HG02981 (cell line): Measurements from ENCODE around the gene HSBP1L1.

ENCODE experiments used
- ATAC-seq: cut with Tn5 transposase; IDR thresholded peaks from one replicate; pipeline ENCODE4 v1.9.1; 2021; ENCODE audit warnings: mild to moderate bottlenecking, moderate library complexity; ENCODE audit not compliant: unreplicated experiment

The HSBP1L1 gene

DNA sequence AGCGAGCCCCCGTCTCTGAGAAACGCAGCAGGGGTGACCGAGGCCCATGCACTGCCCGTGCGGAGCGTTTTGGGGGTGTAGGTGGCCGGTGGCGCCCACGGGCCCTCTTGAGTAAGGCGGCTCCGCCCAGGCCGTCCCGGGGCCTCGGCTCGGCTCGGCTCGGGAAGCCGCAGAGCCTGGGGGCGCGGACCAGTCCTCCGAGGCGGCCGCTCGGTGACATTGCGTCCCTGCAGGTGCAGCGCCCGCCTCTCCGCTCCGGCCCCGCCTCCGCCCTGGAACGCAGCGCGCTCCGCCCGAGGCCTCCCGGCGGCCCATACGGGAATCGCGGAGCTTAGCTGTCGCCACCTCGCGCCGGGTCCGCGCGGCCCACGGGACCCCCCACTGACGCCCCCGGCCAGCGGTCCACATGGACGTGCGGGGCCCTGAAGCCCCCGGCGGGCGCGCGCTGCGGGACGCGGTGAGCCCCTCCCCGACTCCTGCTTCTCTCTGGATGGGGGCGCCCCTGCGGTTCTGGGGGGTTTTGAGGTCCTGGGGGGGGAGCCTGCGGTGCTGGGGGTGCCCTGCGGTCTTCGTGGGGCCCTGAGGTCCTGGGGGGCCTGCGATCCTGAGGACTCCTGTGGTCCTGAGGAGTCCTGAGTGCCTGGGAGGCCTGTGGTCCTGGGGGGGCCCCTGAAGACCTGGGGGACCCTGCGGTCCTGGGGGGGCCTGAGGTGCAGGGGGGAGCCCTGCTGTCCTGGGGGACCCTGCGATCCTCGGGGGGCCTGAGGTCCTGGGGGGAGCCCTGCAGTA is at the start of gene HSBP1L1:
Gene HSBP1L1 (plus strand): TSS at position 314 of the 789 bp plus-strand sequence. CDS start 93 bp downstream, at position 407.
- ATAC-seq, result peak; percentile 67

DNA sequence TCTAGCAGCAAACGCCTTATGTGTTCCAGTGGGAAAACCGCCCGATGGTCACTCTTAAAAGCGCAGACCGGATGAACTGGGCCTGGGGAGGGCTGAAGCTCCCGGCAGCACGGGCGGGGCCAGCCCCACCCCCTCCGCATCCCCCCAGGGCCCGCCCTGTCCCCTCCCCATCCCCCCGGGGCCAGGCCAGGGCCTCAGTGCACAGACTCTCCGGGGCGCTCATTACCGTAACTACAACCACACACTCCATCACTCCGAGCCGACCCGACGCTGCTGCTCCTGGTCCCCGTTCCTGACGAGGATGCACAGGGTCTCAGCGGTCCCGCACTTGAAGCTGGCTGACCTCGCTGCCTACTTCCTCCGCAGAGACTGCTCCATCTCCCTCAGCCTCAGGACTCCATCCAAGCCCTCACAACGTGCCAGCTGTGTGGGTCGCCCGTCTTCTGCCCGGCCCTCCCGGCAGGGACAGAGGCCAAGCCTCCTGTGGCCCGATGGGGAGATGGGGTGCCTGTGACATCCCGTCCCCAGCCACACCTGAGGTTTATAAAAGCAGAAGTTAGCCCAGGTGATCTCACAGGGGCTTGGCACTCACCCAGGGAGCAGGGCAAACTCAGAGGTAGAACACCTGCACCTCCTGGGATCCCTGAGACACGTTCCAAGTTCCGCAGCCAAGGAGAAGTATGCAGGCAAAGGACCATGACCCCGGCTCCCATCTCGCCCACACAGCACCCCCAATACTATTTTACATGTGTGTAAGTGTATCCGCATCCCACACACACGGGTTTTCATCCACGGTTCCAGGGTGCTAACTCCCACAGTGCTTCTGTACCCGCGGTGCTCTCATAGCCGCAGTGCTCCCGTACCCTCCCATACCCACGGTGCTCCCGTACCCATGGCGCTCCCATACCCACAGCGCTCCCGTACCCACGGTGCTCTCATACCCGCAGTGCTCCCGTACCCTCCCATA is 49.0 kb upstream of the HSBP1L1 start:
- ATAC-seq, result no peak

DNA sequence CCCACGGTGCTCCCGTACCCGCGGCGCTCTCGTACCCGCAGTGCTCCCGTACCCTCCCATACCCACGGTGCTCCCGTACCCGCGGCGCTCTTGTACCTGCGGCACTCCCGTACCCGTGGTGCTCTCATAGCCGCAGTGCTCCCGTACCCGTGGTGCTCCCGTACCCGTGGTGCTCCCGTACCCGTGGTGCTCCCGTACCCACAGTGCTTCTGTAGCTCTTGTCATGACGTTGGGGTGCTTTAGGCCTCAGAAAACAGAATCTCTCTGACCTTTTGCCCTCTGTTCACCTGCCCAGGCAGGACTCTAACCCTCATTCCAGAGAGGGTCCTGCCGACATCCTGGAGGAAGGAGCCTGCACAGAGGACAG is 48.3 kb upstream of the HSBP1L1 start:
- ATAC-seq, result no peak

DNA sequence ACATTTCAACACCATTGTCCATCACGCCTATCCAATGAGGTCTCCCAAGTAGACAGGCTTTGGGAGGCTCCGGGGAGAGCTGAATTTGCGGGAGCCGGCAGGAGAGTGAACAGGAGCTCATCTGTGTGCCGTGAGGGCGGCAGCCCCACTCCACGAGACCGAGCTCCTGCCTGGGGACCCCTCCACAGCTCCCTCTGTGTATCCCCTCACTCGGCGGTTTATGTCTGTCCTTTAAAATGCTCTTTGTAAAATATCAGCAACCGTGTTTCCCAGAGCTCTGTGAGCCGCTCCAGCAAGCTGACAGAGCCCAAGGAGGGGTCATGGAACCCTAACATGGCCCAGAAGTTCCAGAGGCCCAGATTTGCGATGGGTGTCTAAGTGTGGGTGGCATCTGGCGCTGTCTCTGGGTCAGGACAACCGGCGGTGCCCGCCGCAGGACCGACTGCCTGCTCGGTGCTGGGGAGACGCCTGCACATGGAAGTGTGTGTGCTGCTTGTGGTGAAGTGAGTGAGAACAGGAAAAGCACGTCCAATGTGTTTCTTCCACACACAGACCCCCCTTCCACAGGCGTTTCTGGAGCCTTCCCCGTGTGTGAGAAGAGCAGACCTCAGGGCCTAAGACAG is 47.8 kb upstream of the HSBP1L1 start:
- ATAC-seq, result no peak

DNA sequence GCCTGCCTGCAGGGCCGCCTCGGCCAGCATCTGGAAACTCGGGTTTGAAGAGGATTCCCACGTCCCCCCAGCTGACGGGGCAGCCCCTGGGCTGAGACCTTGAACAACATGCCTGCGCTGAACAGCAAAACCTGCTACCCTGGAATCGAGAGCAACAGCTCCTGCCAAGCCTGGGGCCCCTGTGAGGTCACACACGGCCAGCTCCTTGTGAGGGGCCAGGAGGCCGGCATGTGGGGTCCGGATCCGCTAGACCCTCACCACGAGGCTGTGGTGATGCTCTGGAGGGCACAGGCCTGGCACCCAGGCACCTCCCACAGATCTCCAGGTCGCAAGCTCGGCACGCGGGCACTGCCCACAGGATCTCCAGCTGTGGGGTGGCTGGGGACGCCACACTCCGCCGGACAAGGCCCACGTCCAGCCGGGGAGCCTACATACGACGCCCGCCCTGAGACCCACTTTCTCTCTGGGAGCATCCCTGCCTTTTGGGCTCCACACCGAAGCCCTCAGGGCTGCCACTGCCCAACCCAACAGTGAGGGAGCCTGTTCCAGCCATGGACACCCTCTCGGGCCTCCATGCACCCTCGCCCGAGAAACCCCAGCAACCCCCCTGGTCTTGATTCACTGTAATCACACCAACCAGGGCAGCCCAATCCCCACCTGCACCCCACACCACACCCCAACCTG is 47.1 kb upstream of the HSBP1L1 start:
- no peak for ATAC-seq

DNA sequence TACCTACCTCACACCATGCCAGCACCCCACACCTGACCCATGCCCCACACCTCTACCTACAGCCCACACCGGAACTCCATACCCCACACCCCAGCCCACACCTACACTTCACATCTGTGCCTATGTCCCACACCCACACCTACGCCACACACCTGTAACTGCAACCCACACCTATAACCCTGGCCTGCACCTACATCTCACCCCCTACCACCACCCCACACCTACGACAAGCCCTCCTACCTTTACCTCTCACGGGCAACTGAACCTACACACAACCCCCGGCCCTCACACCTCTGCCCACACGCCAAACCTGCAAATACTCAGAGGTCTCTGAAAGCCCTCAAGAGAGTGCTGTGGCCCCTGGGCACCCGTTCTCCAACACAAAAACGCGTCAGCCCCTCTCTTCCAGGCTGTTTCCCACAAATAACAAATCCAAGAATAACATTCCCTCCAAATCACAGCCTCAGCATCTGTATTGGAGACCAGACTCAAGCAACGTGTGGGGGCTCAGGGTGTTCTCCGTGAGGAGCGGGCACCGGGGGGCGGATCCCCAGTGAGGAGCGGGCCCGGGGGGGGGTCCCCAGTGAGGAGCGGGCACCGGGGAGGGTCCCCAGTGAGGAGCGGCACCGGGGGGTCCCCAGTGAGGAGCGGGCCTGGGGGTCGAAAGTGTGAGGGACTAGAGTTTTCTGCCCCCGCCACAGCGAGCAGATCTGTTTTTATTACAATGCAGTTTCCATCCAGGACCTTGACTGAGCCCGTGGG is 46.4 kb upstream of the HSBP1L1 start:
- no peak for ATAC-seq

DNA sequence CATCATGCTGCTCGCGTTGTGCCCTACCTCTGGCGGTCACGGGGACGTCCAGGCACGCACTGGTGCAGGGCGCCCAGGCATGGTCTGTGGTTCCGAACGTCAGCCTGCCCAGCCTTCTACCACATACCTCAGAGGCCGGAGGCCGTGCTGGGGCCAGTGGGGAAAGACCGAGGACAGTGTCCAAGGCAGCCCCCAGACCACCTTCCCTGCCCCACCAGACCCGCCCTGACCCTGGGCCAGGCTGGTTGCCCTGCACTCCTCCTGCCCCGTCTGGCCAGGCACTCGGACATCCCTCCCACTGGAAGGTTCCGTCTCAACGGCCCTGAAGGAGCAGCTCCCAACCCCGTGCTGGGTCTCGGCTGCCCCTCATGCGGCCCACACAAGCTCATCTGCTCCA is 45.8 kb upstream of the HSBP1L1 start:
- ATAC-seq, result no peak

DNA sequence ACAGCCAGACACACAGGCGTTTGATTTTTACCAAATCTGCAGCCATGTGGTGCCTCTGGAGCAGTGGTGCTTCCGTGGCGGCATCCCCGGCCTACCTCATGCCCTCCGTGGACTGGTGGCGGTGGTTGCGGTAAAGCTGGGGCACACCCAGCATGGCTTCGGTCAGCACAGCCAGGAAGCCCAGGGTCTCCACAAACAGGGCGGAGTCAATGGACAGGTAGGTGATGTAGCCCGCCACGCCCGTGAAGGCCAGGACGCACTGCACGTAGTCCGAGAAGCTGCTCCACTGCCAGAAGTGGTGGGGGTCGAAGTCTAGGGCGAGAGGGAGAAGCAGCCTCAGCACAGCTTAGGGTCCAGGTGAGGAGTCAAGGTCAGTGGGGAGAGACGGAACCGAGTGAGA is 45.4 kb upstream of the HSBP1L1 start:
- ATAC-seq, result no peak

DNA sequence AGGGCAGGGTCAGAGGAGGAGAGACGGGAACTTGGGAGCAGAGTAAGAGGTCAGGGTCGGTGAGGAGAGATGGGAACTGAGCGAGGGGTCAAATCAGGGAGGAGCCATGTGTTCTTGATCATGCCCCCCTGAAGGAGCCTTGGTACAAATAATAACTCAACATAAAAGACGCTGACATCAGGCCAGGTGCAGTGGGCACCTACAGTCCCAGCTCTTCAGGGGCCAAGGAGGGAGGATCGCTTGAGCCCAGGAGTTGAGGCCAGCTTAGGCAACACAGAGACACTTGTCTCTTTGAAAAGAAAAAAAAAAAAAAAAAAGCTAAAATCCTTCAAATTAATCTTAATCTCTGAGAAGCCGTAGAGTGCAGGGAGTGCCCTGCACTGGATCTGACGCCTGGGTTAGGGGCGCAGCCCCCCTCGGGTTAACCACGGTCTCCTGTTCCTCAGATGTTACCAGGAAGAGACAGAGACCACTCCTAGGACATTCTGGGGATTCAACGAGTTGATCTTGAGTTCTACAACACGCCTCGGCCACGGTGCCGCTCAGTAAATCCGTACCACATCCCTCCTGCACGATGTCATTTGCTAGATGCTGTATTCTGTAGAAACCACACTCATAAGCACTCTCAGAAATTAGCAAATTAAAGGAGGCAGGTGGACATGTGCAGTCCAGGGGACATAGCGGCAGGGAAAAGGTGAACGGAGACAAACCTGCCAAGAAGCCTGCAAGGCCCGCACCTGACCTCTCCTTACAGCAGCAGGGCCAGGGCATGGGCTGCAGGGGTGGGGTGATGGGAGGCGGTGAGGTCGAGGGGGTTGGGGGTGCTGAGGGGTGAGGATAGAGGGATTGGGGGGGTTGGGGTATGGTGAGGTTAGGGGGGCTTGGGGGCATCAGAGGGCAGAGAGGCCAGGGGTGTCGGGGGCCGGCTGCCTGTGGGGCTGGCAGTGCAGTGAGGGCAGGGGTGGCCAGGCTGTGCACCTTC is 42.2 kb upstream of the HSBP1L1 start:
- no peak for ATAC-seq

DNA sequence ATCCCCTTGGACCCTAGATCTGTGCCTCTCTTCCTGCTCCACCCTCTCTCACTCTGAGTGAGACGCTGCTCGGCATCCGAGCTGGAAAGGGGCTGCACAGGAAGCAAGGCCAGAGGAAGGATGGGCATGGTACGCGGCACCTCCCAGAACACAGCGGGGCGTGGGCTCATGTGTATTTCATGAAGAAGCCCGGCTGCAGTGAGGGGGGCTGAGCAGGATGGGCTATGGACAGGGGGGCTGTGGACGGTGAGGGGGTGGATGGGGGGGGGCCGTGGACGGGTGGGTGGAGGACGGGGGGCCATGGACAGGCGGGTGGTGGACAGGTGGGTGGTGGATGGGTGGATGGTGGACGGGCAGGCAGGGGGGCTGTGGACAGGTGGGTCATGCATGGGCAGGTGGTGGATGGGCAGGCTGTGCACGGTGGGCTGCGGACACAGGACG is 41.5 kb upstream of the HSBP1L1 start:
- ATAC-seq, result no peak

DNA sequence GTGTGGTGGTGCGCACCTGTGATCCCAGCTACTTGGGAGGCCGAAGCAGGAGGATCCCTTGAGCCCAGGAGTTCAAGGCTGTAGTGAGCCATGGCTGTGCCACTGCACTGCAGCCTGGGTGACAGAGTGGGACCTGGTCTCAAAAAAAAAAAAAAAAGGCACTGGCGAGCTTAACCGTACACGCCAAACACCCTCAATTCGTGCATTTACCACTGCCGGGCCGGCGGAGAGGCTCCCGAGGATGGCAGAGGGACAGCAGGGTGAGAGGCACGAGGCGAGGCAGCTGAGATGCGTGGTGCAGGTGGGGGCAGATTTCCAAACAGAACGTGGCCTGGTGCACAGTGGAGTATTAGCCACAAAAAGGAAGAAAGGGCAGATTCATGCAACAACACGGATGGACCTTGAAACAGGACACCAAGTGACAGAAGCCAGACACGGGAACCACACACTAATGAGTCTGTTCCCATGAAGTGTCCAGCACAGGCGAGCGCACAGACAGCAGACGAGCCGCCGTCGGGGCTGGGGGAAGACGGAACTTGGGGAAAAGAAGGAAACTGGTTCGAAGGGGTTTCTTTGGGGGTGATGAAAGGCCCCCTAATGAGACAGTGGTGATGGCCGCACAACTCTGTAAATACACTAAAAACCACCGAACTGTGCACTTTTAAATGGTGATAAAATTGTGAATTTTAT is 40.4 kb upstream of the HSBP1L1 start:
- ATAC-seq, result no peak

DNA sequence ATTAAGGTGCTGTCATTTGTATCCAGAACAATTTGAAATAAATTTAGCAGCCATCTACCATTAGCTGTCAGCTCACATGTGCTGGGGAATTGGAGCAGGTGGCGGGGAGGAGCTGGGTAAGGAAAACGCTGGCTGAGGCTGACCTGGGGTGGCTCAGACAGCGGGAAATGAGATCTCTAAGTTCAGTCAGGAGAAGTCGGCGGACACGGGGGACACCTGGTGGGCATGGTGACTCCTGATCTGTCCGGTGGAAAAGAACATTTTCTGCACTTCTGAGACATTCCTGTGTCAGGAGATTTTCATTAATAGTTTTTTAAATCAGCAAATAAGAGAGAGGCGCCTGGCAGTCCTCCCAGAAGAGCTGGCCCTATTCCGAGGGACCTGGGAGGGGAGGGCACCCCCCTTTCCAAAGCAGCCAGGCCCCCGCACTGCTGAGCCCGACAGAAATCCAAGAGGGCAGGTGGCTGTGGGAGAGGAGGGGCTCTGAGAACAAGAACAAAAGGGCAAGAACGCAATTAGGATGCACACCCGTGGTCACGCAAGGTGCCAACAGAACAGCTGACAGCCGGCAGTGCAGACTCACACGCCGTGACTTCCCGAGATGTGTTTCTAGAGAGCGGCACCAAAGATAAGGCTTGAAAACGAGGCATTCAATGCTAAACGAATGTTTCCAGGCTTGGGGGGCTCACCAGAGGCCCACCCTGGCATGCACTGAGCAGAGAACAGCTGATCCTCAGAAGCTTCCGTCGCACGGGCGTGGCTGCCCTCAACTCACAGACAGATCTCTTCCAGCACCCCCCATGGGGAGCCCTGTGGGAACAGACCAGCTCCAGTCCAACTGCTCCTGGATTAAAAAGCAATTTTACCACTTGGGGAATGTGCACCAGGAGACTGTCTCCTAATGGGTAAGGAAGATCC is 39.4 kb upstream of the HSBP1L1 start:
- no peak for ATAC-seq

DNA sequence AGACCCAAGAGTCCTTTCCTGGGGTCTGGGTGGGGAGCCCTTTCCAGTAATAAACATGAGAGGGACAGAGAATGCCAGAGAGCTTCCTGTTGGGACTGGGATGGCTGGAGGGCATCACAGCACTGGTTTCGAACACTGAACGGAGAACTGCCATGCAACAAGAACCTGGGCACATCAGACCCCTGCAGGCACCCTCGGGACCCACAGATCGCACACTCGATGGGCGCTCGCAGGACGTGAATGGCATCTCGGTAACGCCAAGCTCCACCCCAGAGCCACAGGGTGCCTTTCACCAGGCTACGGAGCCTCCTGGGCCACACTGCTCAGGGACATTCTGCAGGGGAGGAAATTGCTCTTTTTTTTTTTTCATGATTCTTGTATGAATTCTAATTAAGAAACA is 38.1 kb upstream of the HSBP1L1 start:
- ATAC-seq, result no peak

DNA sequence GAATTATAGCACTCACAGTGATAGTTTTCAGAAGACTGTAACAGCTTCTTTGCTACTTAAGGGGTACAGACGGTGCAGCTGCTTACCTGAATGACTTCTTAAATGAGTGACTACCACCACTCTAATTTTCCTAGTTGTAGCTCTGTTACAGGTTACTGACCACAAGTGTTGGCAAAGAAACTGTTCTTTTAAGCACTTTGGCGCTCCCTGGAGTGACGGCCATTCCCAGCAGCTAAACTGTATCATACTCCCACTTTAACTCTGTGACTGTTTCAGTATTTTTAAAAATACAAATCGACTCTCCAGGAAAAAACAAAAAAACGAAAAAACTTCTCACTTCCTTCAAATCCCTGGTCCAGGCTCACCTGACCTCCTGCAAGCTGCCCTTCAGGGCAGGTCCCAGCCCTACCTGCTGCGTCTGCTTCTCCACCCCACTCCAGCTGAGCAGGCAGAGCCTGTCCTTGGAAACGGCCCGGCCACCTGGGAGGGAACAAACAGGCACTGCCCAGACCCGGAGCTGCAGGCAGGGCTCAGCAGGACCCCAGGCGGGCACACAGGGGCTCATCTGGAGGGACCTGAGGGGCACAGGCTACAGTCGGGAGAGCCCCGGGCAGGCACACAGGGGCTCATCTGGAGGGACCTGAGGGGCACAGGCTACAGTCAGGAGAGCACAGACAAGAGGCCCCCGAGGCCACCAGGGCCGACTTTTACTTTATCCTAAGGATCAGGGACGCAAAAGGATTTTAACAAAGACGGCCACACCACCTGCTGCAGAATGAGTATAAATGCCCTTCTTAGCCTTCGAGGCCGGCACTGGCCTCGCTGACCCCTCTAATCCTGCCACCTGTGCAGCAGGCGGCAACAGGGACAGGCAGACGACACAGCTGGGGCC is 37.5 kb upstream of the HSBP1L1 start:
- ATAC-seq, result no peak

DNA sequence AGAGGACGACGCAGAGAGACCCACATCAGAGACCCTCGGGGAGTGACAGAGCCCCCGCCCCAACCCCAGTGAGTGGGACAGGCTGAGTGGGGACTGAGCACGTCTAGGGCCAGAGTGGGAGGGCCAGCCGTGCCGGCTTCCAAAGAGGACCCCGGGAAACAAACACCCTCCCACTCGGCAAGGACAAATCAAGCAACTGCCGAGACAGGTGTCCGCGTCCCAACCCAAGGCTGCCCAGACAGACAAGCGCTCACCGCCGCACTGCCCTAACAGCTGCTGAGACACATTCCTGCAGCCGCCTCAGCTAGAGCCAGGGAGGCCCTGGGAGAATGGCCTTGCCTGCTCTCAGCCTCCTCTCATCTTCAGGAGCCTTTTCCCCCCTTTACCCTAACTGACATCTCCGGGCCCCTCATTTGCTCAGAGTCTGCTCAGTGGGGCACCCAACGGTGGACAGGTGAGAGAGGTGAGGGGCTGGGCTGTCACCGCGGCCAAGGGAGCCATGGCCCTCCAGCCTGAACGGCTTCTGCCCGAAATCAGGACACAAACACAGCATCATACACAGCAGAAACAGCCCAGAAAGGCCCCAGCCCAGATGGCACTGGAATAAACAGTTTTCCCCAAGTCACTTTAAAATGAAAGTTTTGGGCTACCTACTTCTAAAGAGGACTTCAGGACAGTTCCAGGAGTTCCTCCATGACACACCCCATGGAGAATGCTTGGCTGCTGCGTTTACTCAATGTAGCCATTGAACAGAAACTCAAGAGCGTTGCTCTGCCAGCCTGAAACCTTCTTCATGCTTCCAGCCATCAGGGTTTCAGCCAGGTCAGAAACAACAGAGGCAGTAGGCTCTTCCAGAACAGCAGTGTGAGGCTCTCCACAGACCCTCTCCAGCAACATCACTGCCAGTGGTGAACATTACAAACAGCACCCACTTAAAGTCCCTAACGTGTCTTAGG is 36.6 kb upstream of the HSBP1L1 start:
- no peak for ATAC-seq
